HG03097 (cell line): ENCODE measurements around the gene SPOUT1.
A peak's percentile ranks its signal among the peaks of the same experiment; 100 is the strongest.
"Not testable (repeated sequence)": the region's sequence is repeated elsewhere in the genome, so short reads cannot be mapped to it uniquely, and the experiment has no call there.

Source experiments
- ATAC-seq: cut with Tn5 transposase; IDR thresholded peaks from one replicate; pipeline ENCODE4 v1.9.1; 2021; ENCODE audit not compliant: unreplicated experiment, low FRiP score

SPOUT1 gene

DNA sequence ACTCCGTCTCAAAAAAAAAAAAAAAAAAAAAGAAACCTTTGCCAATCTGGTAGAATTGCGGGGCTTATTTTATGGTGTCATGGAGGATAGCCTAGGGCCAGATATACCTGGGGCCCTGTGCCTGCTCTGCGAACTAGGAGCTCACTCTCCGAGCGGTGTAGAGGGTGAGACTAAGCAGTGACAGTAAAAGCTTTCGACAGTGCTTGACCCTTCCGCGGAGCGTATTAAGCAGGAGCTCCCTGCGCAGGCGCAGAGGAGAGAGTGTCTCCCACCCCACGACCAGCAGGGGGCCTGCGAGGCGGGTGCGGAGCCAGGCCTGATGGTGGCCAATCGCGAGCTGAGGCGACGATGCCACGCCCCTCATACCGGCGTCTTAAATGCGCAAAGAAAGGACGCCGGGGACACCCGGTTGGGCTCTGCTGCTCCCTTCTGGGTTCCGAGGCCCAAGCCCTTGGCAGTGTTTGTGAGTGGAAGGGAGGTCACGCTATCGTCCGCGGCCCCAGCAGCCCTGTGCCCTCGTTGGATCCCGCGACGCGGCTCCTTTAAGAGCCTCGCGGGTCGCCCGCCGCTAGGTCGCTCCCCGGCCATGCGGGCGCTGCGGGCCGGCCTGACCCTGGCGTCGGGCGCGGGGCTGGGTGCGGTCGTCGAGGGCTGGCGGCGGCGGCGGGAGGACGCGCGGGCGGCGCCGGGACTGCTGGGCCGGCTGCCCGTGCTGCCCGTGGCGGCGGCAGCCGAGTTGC lies 11.3 kb downstream of the SPOUT1 start, which contains the start of gene ENDOG:
Gene ENDOG (plus strand): TSS at position 402 of the 740 bp plus-strand sequence. CDS start 185 bp downstream, at position 587.
- ATAC-seq = peak; percentile 73

- no peak for ATAC-seq
These were observed 18.7 kb downstream of the SPOUT1 start for GRCh38 chr9:128810873-128811272.

- no peak for ATAC-seq
These were observed 19.8 kb downstream of the SPOUT1 start for GRCh38 chr9:128809831-128810230.

DNA sequence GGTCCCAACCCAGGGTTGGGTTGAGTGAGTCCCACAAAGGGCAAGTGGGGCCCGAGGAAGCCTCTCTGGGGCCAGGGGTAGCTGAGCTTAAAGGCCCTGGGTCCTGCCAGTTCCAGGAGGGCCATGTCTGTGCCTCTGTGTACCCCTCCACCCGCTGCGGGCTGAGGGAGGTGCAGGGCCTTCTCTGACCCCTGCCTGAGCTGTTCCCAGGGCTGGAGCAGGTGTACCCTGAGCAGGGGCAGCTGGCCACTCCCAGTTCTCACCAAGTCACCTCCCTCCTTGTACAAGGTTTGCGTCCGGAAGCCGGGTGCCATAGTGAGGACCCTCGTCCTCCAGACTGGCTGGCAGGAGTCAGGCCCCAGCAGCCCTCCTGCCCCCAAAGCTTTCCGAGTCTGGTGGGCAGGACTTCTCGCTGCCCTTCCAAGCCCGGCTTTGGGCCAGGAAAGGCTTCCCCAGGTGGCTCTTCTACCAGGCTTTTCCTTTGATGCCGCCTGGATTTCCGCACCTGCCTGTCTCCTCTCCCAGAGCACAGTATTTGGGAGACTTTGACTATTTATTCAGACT lies 20.5 kb downstream of the SPOUT1 start:
- ATAC-seq = no peak

DNA sequence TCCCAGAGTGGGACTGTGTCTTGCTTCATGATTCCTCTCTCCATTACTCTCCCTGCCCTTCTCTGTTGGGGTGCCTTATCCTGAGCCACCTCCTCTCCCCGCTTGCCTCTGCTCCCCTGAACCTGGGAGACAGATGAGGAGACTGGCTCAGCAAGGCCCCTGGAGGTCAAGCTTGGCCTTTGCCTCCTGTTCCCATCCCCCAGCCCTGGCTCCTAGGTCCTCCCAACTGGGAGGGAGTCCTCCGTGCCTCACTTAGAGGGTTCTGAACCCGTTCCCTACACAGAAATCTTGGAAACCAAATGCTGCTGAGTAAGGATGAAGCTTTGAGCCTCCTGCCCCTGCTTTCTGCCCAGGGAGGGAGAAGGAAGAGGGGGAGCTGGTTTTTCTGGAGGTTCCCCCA lies 21.1 kb downstream of the SPOUT1 start:
- ATAC-seq = no peak

- ATAC-seq = no peak
These were observed 21.8 kb downstream of the SPOUT1 start for GRCh38 chr9:128807827-128808226.

DNA sequence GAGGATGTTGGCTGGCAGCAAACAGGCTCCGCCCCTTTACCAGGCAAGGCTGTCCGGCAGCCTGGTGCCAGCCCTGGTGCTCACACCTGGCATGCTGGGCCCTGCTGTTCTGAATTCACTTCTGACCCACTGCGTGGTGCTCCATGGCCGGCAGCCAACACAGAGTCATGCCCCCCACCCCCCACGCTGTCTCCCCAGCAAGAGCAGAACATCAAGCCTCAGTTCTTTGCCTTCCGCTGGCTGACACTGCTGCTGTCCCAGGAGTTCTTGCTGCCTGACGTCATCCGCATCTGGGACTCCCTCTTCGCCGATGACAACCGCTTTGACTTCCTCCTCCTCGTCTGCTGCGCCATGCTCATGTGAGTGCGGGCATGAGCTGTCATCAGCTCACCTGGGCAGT lies 23.9 kb downstream of the SPOUT1 start:
- ATAC-seq = no peak

DNA sequence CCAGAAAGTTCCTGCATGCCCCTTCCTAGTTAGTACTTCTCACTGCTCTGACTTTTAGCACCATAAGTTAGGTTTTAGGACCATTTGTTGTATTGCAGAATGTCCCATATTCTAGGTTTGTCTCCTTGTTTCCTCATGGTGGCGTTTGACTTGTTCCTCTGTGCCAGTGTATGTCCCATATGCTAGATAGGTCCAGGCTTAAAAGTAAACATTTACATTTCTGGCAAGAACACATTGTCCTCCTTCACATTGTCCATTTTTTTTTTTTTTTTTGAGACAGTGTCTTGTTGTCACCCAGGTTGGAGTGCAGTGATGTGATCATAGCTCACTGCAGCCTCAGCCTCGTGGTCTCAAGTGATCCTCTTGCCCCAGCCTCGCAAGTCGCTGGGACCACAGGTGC lies 27.1 kb downstream of the SPOUT1 start:
- no peak for ATAC-seq

- no peak for ATAC-seq
These were observed 29.5 kb downstream of the SPOUT1 start for GRCh38 chr9:128800061-128800460.

GRCh38 chr9:128798896-128799295 lies 30.7 kb downstream of the SPOUT1 start:
- ATAC-seq = no peak

- ATAC-seq = not testable (repeated sequence)
These were observed 34.6 kb downstream of the SPOUT1 start for GRCh38 chr9:128794961-128795360.

- no peak for ATAC-seq
These were observed 36.5 kb downstream of the SPOUT1 start for GRCh38 chr9:128792978-128793686.

DNA sequence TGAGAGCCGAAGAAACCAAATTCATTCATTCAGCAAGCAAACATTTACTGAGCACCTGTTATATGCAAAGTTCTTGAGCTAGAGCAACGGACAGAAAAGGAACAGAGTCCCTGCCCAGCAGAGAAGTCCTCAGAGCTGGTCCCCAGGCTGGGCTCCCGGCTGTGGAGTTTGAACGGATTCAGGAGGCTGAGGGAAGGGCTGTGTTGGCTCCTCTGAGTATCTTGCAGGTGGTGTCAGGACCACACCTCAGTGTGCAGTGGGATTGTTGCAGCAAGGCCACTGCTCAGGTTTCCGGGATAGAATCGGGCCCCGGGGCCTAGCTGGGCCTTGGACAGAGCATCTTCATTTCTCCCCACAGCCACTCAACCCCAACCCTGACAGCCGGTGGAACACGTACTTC lies 37.5 kb downstream of the SPOUT1 start:
- no peak for ATAC-seq

- no peak for ATAC-seq
These were observed 39.1 kb downstream of the SPOUT1 start for GRCh38 chr9:128790536-128790935.

GRCh38 chr9:128788445-128788844 lies 41.1 kb downstream of the SPOUT1 start:
- no peak for ATAC-seq

DNA sequence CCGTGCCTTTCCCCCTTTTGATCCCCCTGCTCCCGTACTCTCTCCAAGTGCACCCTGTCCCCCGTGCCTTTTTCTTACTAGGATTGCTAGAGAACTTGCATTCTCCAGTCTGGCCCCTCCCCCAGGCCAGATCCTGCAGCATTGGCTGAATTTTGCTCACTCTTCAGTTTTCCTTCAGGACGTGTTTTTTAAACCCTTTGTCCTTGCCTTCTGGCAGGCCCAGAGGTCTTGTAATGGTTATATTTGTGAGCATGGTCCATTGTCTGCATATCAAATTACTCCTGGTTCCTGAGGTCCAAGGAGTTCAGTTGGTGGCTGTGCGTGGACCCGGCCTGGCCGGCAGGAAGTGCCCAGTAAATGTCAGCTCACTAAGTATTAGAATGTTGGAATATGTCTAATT lies 41.9 kb downstream of the SPOUT1 start:
- ATAC-seq = no peak

DNA sequence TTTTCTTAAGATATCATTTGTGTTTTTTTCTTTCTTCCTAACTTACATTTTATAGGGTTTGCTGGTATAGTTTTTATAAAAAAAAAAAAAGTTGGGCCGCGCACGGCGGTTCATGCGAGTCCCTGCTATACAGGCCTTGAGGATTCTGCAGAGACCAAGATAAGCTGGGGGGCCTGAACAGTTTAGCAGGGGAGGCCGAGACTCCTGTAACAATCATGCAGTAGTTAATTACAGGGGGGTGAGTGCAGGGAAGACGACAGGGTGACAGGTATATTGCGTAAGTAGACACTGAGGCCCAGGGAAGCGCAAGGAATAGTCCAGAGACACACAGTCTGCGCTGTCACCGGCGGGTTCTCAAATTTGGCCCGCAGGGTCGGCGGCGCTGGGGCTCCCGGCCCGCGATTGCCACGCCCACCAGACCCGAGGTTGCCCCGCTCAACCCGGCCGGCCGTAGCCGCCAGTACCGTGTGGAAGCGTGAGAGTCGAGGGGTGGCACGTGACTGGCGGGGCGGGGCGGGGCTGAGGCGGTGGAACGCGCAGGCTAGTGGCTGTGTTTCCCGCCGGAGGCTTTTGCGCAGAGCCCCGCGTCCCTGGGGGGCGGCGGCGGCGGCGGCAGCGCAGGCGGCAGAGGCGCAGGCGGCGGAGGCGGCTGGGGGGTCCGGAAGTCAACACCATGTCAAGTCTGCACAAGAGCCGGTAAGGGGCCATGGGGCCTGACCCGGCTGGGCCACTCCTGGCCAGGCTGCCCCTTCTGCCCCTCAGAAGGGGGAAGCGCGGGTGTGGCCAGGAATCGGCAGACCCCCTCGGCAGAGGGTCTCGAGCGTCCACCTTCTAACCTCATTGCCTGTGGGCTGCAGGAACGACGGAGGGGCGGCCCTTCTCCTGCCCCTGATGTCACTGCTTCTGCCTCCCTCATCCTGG lies 42.7 kb downstream of the SPOUT1 start, which contains the start of gene TBC1D13:
Gene TBC1D13 (plus strand): TSS at position 573 of the 921 bp plus-strand sequence. CDS start 101 bp downstream, at position 674.
- ATAC-seq = peak; percentile 83

- ATAC-seq = no peak
These were observed 44.2 kb downstream of the SPOUT1 start for GRCh38 chr9:128785427-128785826.

GRCh38 chr9:128782669-128783068 lies 46.9 kb downstream of the SPOUT1 start:
- ATAC-seq = no peak
